ENCODE data around the gene ATP5MC3. TPM values are rescaled to one million over a fixed set of nuclear protein-coding genes. Genes with fewer than 3 reads are reported as not detected.

ATP5MC3 gene
- total and polyA plus RNA-seq, 2 donors (not counting 1 experiment from before 2014, with no cell fraction given), result 74.0 to 499 TPM

GRCh38 chr2:175131252-175131651 is 50.3 kb downstream of the ATP5MC3 start:
- Histone ChIP-seq H3K79me2 (ENCODE audit: control insufficient read depth, insufficient read depth, low read length) (no peaks in the 10 kb centered on the region), H3K27me3 (ENCODE audit: control insufficient read depth, insufficient read depth, low read length) (no peaks in the 10 kb centered on the region), H3K9me3 (ENCODE audit: control insufficient read depth, insufficient read depth, low read depth, low read length) (no peaks in the 10 kb centered on the region), H3K27ac (ENCODE audit: insufficient read depth, low read length) (no peak overlapping the region), H3K9ac (ENCODE audit: insufficient read depth, low read length) (no peak overlapping the region), H2AFZ (ENCODE audit: low read length) (no peak overlapping the region), H3K36me3 (ENCODE audit: control insufficient read depth, insufficient read depth, low read length) (peaks cover 2% of the 10 kb centered on the region), H3K4me3 (replicated peaks in 1 of 4; ENCODE audit: control extremely low read depth in 1 of 4, insufficient read depth in 1 of 4, low read depth in 3 of 4, low read length in 4 of 4) (no peak overlapping the region), H3K4me1 (ENCODE audit: control insufficient read depth, extremely low read depth, insufficient read depth, low read length) (no peaks in the 10 kb centered on the region), H4K20me1 (ENCODE audit: control insufficient read depth, extremely low read depth, insufficient read depth, low read length) (no peaks in the 10 kb centered on the region), H3K4me2 (ENCODE audit: extremely low read depth, insufficient read depth, low read length) (no peak overlapping the region)
- TF ChIP-seq EZH2 (IDR thresholded peaks at IDR 0.05; ENCODE audit: low read length, missing control alignments), result no peak
- no peak for TF ChIP-seq CTCF (conservative IDR thresholded peaks at IDR 0.05 in 1 of 2, IDR thresholded peaks at IDR 0.05 in 1 of 2; ENCODE audit: low read depth in 1 of 2, low read length in 2 of 2)
- DNase-seq (ENCODE audit: low read depth in 2 of 2), result no peak

GRCh38 chr2:175126661-175127060 is 54.8 kb downstream of the ATP5MC3 start:
- H3K4me1 ChIP-seq (ENCODE audit: control insufficient read depth, extremely low read depth, insufficient read depth, low read length), result no peaks in the 10 kb centered on the region
- H4K20me1 ChIP-seq (ENCODE audit: control insufficient read depth, extremely low read depth, insufficient read depth, low read length), result no peaks in the 10 kb centered on the region
- H3K4me2 ChIP-seq (ENCODE audit: extremely low read depth, insufficient read depth, low read length), result no peak overlapping the region
- H3K9me3 ChIP-seq (ENCODE audit: control insufficient read depth, insufficient read depth, low read depth, low read length), result no peaks in the 10 kb centered on the region
- no peak for DNase-seq (ENCODE audit: low read depth in 2 of 2)
- no peak overlapping the region for H3K9ac ChIP-seq (ENCODE audit: insufficient read depth, low read length)
- TF ChIP-seq EZH2 (IDR thresholded peaks at IDR 0.05; ENCODE audit: low read length, missing control alignments) (no peak), CTCF (conservative IDR thresholded peaks at IDR 0.05 in 1 of 2, IDR thresholded peaks at IDR 0.05 in 1 of 2; ENCODE audit: low read depth in 1 of 2, low read length in 2 of 2) (no peak)
- peaks cover 3% of the 10 kb centered on the region for H3K79me2 ChIP-seq (ENCODE audit: control insufficient read depth, insufficient read depth, low read length)
- H3K27ac ChIP-seq (ENCODE audit: insufficient read depth, low read length), result no peak overlapping the region
- H3K27me3 ChIP-seq (ENCODE audit: control insufficient read depth, insufficient read depth, low read length), result no peaks in the 10 kb centered on the region
- H2AFZ ChIP-seq (ENCODE audit: low read length), result no peak overlapping the region
- H3K36me3 ChIP-seq (ENCODE audit: control insufficient read depth, insufficient read depth, low read length), result peaks cover 2% of the 10 kb centered on the region
- no peak overlapping the region for H3K4me3 ChIP-seq (replicated peaks in 1 of 4; ENCODE audit: control extremely low read depth in 1 of 4, insufficient read depth in 1 of 4, low read depth in 3 of 4, low read length in 4 of 4)

Other genes with a start within 250 kb of the ATP5MC3 start
- 59.1 and 203 TPM in 2 replicates for gene CHN1, start 176.3 kb downstream of the ATP5MC3 start, total RNA-seq
- gene CHN1, start 176.3 kb downstream of the ATP5MC3 start, polyA plus RNA-seq, result 285 and 904 TPM in 2 replicates
- gene ATF2, start 13.5 kb downstream of the ATP5MC3 start, total RNA-seq, result 44.2 and 52.7 TPM in 2 replicates
- 40.6 and 64.5 TPM in 2 replicates for gene ATF2, start 13.5 kb downstream of the ATP5MC3 start, polyA plus RNA-seq

All from fibroblast of lung (primary cell).